ENCODE data around the gene SLC30A7.
"Not testable (repeated sequence)": the region's sequence is repeated elsewhere in the genome, so short reads cannot be mapped to it uniquely, and the experiment has no call there.

Gene SLC30A7

GRCh38 chr1:100941580-100942216, 45.8 kb downstream of the SLC30A7 start:
- H3K9me3 ChIP-seq (ENCODE audit: control insufficient read depth, low read depth, low read length), result no peaks in the 10 kb centered on the region
- no peaks in the 10 kb centered on the region for H3K27me3 ChIP-seq (ENCODE audit: control insufficient read depth, insufficient read depth, low read length)
- no peaks in the 10 kb centered on the region for H3K4me1 ChIP-seq (ENCODE audit: control insufficient read depth, low read depth, low read length)
- H3K36me3 ChIP-seq (ENCODE audit: control insufficient read depth, low read depth, low read length), result peaks cover 16% of the 10 kb centered on the region
- H3K9ac ChIP-seq (ENCODE audit: low read length), result no peak overlapping the region
- no peak overlapping the region for H3K27ac ChIP-seq (ENCODE audit: low read length)
- no peak overlapping the region for H3K4me3 ChIP-seq (ENCODE audit: low read length)

GRCh38 chr1:100942304-100943046, 46.6 kb downstream of the SLC30A7 start:
- Histone ChIP-seq H3K36me3 (ENCODE audit: control insufficient read depth, low read depth, low read length) (peaks cover 16% of the 10 kb centered on the region), H3K9ac (ENCODE audit: low read length) (no peak overlapping the region), H3K9me3 (ENCODE audit: control insufficient read depth, low read depth, low read length) (no peaks in the 10 kb centered on the region), H3K27me3 (ENCODE audit: control insufficient read depth, insufficient read depth, low read length) (no peaks in the 10 kb centered on the region), H3K4me1 (ENCODE audit: control insufficient read depth, low read depth, low read length) (no peaks in the 10 kb centered on the region), H3K27ac (ENCODE audit: low read length) (no peak overlapping the region), H3K4me3 (ENCODE audit: low read length) (no peak overlapping the region)

- Histone ChIP-seq H3K27me3 (ENCODE audit: control insufficient read depth, insufficient read depth, low read length) (no peaks in the 10 kb centered on the region), H3K9me3 (ENCODE audit: control insufficient read depth, low read depth, low read length) (no peaks in the 10 kb centered on the region), H3K4me3 (ENCODE audit: low read length) (no peak overlapping the region), H3K4me1 (ENCODE audit: control insufficient read depth, low read depth, low read length) (no peaks in the 10 kb centered on the region), H3K36me3 (ENCODE audit: control insufficient read depth, low read depth, low read length) (peaks cover 10% of the 10 kb centered on the region), H3K9ac (ENCODE audit: low read length) (no peak overlapping the region), H3K27ac (ENCODE audit: low read length) (no peak overlapping the region)
These were observed 47.6 kb downstream of the SLC30A7 start for GRCh38 chr1:100943533-100943932.

DNA sequence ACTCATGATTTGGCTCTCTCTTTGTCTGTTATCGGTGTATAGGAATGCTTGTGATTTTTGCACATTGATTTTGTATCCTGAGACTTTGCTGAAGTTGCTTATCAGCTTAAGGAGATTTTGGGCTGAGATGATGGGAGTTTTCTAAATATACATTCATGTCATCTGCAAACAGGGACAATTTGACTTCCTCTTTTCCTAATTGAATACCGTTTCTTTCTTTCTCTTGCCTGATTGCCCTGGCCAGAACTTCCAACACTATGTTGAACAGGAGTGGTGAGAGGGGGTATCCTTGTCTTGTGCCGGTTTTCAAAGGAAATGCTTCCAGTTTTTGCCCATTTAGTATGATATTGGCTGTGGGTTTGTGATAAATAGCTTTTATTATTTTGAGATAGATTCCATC, 50.2 kb downstream of the SLC30A7 start:
- H3K4me3 ChIP-seq (ENCODE audit: low read length); H3K27me3 ChIP-seq (ENCODE audit: control insufficient read depth, insufficient read depth, low read length); H3K27ac ChIP-seq (ENCODE audit: low read length); H3K9me3 ChIP-seq (ENCODE audit: control insufficient read depth, low read depth, low read length); H3K9ac ChIP-seq (ENCODE audit: low read length); H3K36me3 ChIP-seq (ENCODE audit: control insufficient read depth, low read depth, low read length): not testable (repeated sequence)
- peaks cover 22% of the 10 kb centered on the region for H3K4me1 ChIP-seq (ENCODE audit: control insufficient read depth, low read depth, low read length)

DNA sequence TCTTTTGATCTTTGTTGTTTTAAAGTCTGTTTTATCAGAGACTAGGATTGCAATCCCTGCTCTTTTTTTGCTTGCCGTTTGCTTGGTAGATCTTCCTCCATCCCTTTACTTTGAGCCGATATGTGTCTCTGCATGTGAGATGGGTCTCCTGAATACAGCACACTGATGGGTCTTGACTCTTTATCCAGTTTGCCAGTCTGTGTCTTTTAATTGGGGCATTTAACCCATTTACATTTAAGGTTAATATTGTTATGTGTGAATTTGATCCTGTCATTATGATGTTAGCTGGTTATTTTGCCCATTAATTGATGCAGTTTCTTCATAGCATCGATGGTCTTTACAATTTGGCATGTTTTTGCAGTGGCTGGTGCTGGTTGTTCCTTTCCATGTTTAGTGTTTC, 51.9 kb downstream of the SLC30A7 start:
- H3K36me3 ChIP-seq (ENCODE audit: control insufficient read depth, low read depth, low read length); H3K9ac ChIP-seq (ENCODE audit: low read length); H3K9me3 ChIP-seq (ENCODE audit: control insufficient read depth, low read depth, low read length); H3K27ac ChIP-seq (ENCODE audit: low read length); H3K4me3 ChIP-seq (ENCODE audit: low read length); H3K27me3 ChIP-seq (ENCODE audit: control insufficient read depth, insufficient read depth, low read length): not testable (repeated sequence)
- H3K4me1 ChIP-seq (ENCODE audit: control insufficient read depth, low read depth, low read length), result peaks cover 29% of the 10 kb centered on the region

DNA sequence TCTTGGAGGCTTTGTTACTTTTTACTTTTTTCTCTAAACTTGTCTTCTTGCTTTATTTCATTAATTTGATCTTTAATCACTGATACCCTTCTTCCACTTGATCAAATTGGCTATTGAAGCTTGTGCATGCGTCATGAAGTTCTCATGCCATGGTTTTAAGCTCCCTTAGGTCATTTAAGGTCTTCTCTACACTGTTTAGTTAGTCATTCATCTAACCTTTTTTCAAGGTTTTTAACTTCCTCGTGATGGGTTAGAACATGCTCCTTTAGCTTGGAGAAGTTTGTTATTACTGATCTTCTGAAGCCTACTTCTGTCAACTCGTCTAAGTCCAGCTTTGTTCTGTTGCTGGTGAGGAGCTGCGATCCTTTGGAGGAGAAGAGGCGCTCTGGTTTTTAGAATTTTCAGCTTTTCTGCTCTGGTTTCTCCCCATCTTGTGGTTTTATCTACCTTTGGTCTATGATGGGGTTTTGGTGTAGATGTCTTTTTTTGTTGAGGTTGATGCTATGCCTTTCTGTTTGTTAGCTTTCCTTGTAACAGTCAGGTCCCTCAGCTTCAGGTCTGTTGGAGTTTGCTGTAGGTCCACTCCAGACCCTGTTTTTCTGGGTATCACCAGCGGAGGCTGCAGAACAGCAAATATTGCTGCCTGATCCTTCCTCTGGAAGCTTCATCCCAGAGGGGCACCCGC, 53.0 kb downstream of the SLC30A7 start:
- not testable (repeated sequence) for H3K9ac ChIP-seq (ENCODE audit: low read length); H3K36me3 ChIP-seq (ENCODE audit: control insufficient read depth, low read depth, low read length); H3K27ac ChIP-seq (ENCODE audit: low read length); H3K4me3 ChIP-seq (ENCODE audit: low read length); H3K27me3 ChIP-seq (ENCODE audit: control insufficient read depth, insufficient read depth, low read length); H3K9me3 ChIP-seq (ENCODE audit: control insufficient read depth, low read depth, low read length)
- peaks cover 36% of the 10 kb centered on the region for H3K4me1 ChIP-seq (ENCODE audit: control insufficient read depth, low read depth, low read length)

- peaks cover 38% of the 10 kb centered on the region for H3K4me1 ChIP-seq (ENCODE audit: control insufficient read depth, low read depth, low read length)
- not testable (repeated sequence) for H3K27me3 ChIP-seq (ENCODE audit: control insufficient read depth, insufficient read depth, low read length); H3K9me3 ChIP-seq (ENCODE audit: control insufficient read depth, low read depth, low read length); H3K27ac ChIP-seq (ENCODE audit: low read length); H3K9ac ChIP-seq (ENCODE audit: low read length); H3K36me3 ChIP-seq (ENCODE audit: control insufficient read depth, low read depth, low read length)
- H3K4me3 ChIP-seq (ENCODE audit: low read length), result peak overlapping the region; percentile 30
These were observed 53.7 kb downstream of the SLC30A7 start for GRCh38 chr1:100949515-100950158.

GRCh38 chr1:100950337-100950736, 54.4 kb downstream of the SLC30A7 start:
- Histone ChIP-seq H3K36me3 (ENCODE audit: control insufficient read depth, low read depth, low read length) (peaks cover 3% of the 10 kb centered on the region), H3K4me1 (ENCODE audit: control insufficient read depth, low read depth, low read length) (peaks cover 38% of the 10 kb centered on the region), H3K4me3 (ENCODE audit: low read length) (peak overlapping the region; percentile 27), H3K9ac (ENCODE audit: low read length) (no peak overlapping the region), H3K9me3 (ENCODE audit: control insufficient read depth, low read depth, low read length) (no peaks in the 10 kb centered on the region), H3K27ac (ENCODE audit: low read length) (peak overlapping the region; percentile 59), H3K27me3 (ENCODE audit: control insufficient read depth, insufficient read depth, low read length) (no peaks in the 10 kb centered on the region)

GRCh38 chr1:100950781-100951180, 54.9 kb downstream of the SLC30A7 start:
- H3K4me3 ChIP-seq (ENCODE audit: low read length), result peak overlapping the region; percentile 27
- H3K9me3 ChIP-seq (ENCODE audit: control insufficient read depth, low read depth, low read length), result no peaks in the 10 kb centered on the region
- H3K27me3 ChIP-seq (ENCODE audit: control insufficient read depth, insufficient read depth, low read length), result no peaks in the 10 kb centered on the region
- H3K36me3 ChIP-seq (ENCODE audit: control insufficient read depth, low read depth, low read length), result peaks cover 3% of the 10 kb centered on the region
- H3K27ac ChIP-seq (ENCODE audit: low read length), result peak overlapping the region; percentile 59
- H3K4me1 ChIP-seq (ENCODE audit: control insufficient read depth, low read depth, low read length), result peaks cover 38% of the 10 kb centered on the region
- no peak overlapping the region for H3K9ac ChIP-seq (ENCODE audit: low read length)

- Histone ChIP-seq H3K36me3 (ENCODE audit: control insufficient read depth, low read depth, low read length) (peaks cover 3% of the 10 kb centered on the region), H3K27ac (ENCODE audit: low read length) (no peak overlapping the region), H3K9me3 (ENCODE audit: control insufficient read depth, low read depth, low read length) (no peaks in the 10 kb centered on the region), H3K27me3 (ENCODE audit: control insufficient read depth, insufficient read depth, low read length) (no peaks in the 10 kb centered on the region), H3K4me1 (ENCODE audit: control insufficient read depth, low read depth, low read length) (peaks cover 38% of the 10 kb centered on the region), H3K9ac (ENCODE audit: low read length) (no peak overlapping the region), H3K4me3 (ENCODE audit: low read length) (no peak overlapping the region)
These were observed 56.3 kb downstream of the SLC30A7 start for GRCh38 chr1:100952104-100952745.

GRCh38 chr1:100952970-100953369, 57.1 kb downstream of the SLC30A7 start:
- not testable (repeated sequence) for H3K27ac ChIP-seq (ENCODE audit: low read length); H3K9ac ChIP-seq (ENCODE audit: low read length); H3K4me3 ChIP-seq (ENCODE audit: low read length); H3K27me3 ChIP-seq (ENCODE audit: control insufficient read depth, insufficient read depth, low read length); H3K36me3 ChIP-seq (ENCODE audit: control insufficient read depth, low read depth, low read length); H3K9me3 ChIP-seq (ENCODE audit: control insufficient read depth, low read depth, low read length)
- H3K4me1 ChIP-seq (ENCODE audit: control insufficient read depth, low read depth, low read length), result peaks cover 38% of the 10 kb centered on the region
